Activated CD4-positive, alpha-beta T cell treated with anti-CD3 and anti-CD28 coated beads, Interleukin-2, amount 10 ng/mL, durations not matched to agents 24 days and 14 days (primary cell): Measurements from ENCODE around the gene OIT3. TPM values are rescaled to one million over a fixed set of nuclear protein-coding genes. Genes with fewer than 3 reads are reported as not detected.
"Not testable (repeated sequence)": the region's sequence is repeated elsewhere in the genome, so short reads cannot be mapped to it uniquely, and the experiment has no call there.

Experiments used
- DNase-seq: peaks from one replicate; pipeline ENCODE4 v3.0.0; 2022
- H3K27ac Mint-ChIP-seq: one replicate; pipeline ENCODE4 v1.8.0; 2022; ENCODE audit warnings: mild to moderate bottlenecking, mixed read lengths
- H3K27me3 Mint-ChIP-seq: one replicate; pipeline ENCODE4 v1.8.0; 2022; ENCODE audit warnings: mixed read lengths
- H3K36me3 Mint-ChIP-seq: one replicate; pipeline ENCODE4 v1.8.0; 2022; ENCODE audit warnings: low read depth, mild to moderate bottlenecking, mixed read lengths
- H3K4me1 Mint-ChIP-seq: one replicate; pipeline ENCODE4 v1.8.0; 2021; ENCODE audit warnings: mixed read lengths
- H3K4me3 Mint-ChIP-seq: one replicate; pipeline ENCODE4 v1.8.0; 2022; ENCODE audit warnings: mild to moderate bottlenecking, moderate library complexity, mixed read lengths
- H3K9me3 Mint-ChIP-seq: one replicate; pipeline ENCODE4 v1.8.0; 2021; ENCODE audit warnings: mixed read lengths
- intact Hi-C: fragments of 100-400 bp; cut with micrococcal nuclease; formaldehyde crosslinking; loops from one replicate; pipeline ENCODE4 v1.15.1; 2023
- total RNA-seq: library from RNA; stranded (reverse); gene quantifications from 2 replicates; pipeline ENCODE4 v1.2.3, GENCODE V29; 2022

OIT3 gene
- total RNA-seq, 1 donor from 2014 or later = not detected

DNA sequence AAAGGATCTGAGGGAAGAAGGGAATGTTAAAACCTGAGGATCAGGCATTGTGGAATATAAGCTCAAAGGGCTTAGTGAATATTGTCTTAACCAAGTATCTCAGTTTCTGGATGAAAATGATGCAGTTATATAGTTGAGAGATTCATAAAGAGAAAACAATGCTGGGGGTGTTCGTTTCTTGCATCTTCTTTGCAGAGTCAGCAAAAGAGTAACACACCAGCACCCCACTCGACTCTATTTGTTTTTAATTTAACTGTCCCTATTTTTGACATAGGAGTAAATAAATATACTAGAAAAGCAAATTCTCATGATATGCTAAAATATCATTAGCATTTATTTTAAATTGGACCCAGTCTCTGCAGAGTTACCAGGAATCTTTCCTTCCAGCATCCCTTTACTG lies 7.6 kb upstream of the OIT3 start:
- H3K4me1 Mint-ChIP-seq = peaks cover 5% of the 10 kb centered on the region
- H3K27me3 Mint-ChIP-seq = no peaks in the 10 kb centered on the region
- no peak overlapping the region for H3K27ac Mint-ChIP-seq
- no peak overlapping the region for H3K4me3 Mint-ChIP-seq
- H3K9me3 Mint-ChIP-seq = no peaks in the 10 kb centered on the region
- intact Hi-C loops = no loop called here
- peaks cover 11% of the 10 kb centered on the region for H3K36me3 Mint-ChIP-seq
- DNase-seq = no peak

DNA sequence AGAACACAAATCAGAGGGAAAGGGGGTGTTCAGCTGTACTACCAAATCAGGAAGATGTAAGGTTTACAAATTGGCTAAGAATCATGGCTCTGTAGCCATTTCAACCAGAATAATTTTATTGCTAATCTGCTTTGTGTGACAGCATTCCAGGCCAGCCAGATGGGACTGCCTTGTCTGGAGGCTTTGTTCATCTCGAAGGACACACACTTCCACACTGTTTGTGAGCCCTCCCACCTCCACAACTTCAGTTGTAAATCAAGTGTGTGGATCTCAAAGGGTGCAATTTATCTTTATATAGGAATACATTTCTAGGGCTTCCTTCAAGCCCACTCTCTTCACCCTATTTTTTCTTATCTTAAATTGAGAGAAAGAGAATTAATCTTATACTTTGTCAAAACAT lies 6.9 kb upstream of the OIT3 start:
- Mint-ChIP-seq H3K27ac (no peak overlapping the region), H3K4me1 (peaks cover 5% of the 10 kb centered on the region), H3K4me3 (no peak overlapping the region), H3K9me3 (no peaks in the 10 kb centered on the region), H3K27me3 (no peaks in the 10 kb centered on the region), H3K36me3 (peaks cover 11% of the 10 kb centered on the region)
- DNase-seq = no peak
- intact Hi-C loops = no loop called here

DNA sequence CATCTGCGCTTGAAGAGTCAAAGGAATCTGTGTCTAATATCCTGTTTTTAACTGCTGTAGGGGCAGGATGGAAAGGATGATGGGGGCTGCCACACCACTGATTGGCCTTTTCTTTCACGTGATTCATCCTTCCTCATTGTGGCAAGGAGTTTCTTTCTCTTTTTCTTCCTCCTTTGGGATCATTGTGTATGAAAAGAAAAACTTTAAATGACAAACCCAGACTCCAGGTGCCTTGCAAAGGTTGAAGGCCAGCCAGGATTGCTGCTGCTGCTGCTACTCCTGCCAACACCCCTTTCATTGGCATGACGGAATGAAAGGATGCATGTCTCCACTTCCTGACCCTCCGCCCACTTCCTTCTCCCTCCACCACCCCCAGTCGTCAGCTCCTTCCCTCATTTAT lies 6.5 kb upstream of the OIT3 start:
- Mint-ChIP-seq H3K9me3 (no peaks in the 10 kb centered on the region), H3K36me3 (peaks cover 11% of the 10 kb centered on the region), H3K4me1 (peaks cover 5% of the 10 kb centered on the region), H3K27ac (peak overlapping the region; percentile 31), H3K27me3 (no peaks in the 10 kb centered on the region), H3K4me3 (peak overlapping the region; percentile 18)
- intact Hi-C loops = no loop called here
- no peak for DNase-seq

DNA sequence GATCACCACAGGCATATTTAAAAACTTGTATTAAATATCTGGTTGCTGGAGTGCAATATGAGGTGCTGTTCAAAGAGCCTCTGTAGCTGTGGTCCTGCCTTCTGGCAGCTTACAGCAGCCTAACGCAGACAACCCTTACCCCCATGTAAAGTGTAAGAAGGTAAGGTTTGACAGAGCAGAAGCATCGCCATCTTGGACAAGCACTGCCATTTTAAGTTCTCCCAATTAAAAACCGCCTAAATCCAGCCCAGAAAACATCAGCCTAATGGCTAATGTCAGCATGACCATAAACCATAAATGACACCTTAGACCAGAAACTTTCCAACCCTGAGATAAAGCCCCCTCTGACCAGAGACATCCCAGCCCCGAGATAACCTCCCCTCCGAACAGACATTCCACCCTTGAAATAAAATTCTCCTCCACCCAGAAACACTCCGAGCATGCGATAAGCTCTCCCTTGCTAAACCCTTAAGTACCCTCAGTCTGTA lies 5.3 kb upstream of the OIT3 start:
- Mint-ChIP-seq H3K36me3 (peaks cover 11% of the 10 kb centered on the region), H3K27me3 (no peaks in the 10 kb centered on the region), H3K9me3 (no peaks in the 10 kb centered on the region), H3K27ac (no peak overlapping the region), H3K4me3 (no peak overlapping the region), H3K4me1 (peaks cover 5% of the 10 kb centered on the region)
- intact Hi-C loops = no loop called here
- no peak for DNase-seq

DNA sequence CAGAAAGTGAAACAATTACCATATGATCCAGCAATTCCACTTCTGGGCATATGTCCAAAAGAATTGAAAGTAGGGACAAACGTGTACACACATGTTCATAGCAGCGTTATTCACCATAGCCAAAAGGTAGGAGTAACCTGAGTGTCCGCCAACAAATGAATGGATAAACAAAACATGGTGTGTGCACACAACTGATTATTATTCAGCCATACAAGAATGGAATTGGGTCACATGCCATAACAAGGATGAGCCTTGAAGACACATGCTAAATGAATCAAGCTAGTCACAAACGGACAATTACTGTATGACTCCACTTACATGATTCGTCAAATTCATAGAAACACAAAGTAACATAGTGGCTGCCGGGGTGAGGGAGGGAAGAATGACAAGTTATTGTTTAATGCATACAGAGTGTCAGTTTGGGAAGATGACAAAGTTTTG lies 4.1 kb upstream of the OIT3 start:
- H3K4me1 Mint-ChIP-seq = peaks cover 5% of the 10 kb centered on the region
- no peak overlapping the region for H3K4me3 Mint-ChIP-seq
- H3K9me3 Mint-ChIP-seq = no peaks in the 10 kb centered on the region
- intact Hi-C loops = no loop called here
- H3K27ac Mint-ChIP-seq = no peak overlapping the region
- H3K36me3 Mint-ChIP-seq = peaks cover 11% of the 10 kb centered on the region
- DNase-seq = no peak
- peaks cover 3% of the 10 kb centered on the region for H3K27me3 Mint-ChIP-seq

DNA sequence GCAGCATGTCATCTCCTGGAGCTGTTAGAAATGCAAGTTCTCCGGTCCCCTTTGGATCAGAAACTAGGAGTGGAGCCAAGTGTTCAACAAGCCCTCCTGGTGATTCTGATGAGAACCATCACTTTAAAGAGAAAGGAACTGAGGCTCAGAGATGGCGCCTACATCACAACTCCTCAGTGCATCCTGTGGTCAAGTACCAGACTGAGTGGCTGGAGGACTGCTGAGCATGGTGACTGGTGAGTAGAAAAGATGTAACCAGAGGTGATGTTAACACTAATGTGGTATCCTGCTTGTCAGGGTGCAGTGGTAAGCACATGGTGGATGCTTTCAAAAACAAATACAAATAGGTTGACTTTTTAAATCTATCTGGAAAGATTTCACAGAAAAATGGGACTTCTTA lies 3.5 kb upstream of the OIT3 start:
- H3K9me3 Mint-ChIP-seq = no peaks in the 10 kb centered on the region
- peaks cover 8% of the 10 kb centered on the region for H3K27me3 Mint-ChIP-seq
- intact Hi-C loops = no loop called here
- H3K4me1 Mint-ChIP-seq = peaks cover 5% of the 10 kb centered on the region
- no peak overlapping the region for H3K27ac Mint-ChIP-seq
- no peak for DNase-seq
- H3K36me3 Mint-ChIP-seq = peaks cover 11% of the 10 kb centered on the region
- no peak overlapping the region for H3K4me3 Mint-ChIP-seq

DNA sequence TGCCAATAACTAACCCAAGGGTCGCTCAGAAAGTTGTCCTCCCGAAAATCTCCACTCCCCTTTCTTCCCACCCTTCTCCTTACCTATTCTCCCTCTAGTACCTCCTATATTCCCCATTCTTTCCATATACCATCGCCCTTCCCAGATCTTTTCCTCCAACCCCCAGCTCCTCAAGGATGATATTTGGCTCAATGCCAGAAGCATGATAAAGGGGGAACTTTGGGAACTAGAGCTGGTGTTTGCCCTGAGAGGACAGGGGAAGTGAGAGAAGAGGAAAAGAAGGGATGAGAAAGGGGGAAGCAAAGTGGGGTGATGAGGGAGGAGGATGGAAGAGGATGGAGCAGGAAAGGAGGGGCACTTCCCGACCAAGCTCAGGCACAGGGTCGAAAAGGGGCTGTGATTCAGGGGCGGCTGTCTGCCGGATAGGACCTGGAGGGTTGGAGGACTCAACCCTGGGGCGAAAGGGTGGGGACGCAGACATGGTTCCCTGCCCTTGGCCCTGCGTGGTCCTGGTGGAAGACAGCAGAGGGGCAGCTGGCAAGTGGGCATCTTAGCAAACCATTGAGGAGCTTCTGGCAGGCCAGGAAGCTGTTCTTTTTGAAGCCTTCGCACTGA lies 1.8 kb downstream of the OIT3 start:
- H3K27ac Mint-ChIP-seq = no peak overlapping the region

DNA sequence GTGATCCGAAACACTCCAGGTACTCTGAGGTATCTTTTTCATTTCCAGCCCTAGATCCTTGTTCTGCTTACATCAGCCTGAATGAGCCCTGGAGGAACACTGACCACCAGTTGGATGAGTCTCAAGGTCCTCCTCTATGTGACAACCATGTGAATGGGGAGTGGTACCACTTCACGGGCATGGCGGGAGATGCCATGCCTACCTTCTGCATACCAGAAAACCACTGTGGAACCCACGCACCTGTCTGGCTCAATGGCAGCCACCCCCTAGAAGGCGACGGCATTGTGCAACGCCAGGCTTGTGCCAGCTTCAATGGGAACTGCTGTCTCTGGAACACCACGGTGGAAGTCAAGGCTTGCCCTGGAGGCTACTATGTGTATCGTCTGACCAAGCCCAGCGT lies 5.1 kb downstream of the OIT3 start:
- Mint-ChIP-seq H3K9me3 (no peaks in the 10 kb centered on the region), H3K4me1 (no peaks in the 10 kb centered on the region), H3K27ac (no peak overlapping the region), H3K27me3 (peaks cover 17% of the 10 kb centered on the region), H3K36me3 (no peaks in the 10 kb centered on the region), H3K4me3 (no peak overlapping the region)
- intact Hi-C loops = no loop called here
- DNase-seq = no peak

More for the DNA sequence above, 1.8 kb downstream of the OIT3 start:
- H3K9me3 Mint-ChIP-seq = no peaks in the 10 kb centered on the region
- H3K4me1 Mint-ChIP-seq = no peaks in the 10 kb centered on the region
- no peaks in the 10 kb centered on the region for H3K36me3 Mint-ChIP-seq
- H3K4me3 Mint-ChIP-seq = no peak overlapping the region
- DNase-seq = no peak
- H3K27me3 Mint-ChIP-seq = peaks cover 13% of the 10 kb centered on the region
- intact Hi-C loops = no loop called here

DNA sequence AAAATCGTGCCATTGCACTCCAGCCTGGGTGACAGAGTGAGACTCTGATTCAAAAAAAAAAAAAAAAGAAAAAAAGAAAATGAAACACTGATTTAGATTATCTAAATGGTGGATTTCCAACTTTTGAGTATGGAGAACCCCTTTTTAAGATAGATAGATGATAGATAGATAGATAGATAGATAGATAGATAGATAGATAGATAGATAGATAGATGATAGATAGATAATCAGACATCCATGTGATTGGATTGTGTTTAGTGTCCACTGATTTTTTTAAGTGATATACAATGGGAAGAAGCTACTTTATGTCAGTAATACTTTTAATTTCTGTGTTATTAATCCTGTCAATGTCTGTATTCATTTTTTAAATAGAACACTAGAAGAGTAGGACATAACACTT lies 6.0 kb downstream of the OIT3 start:
- Mint-ChIP-seq H3K4me1 (no peaks in the 10 kb centered on the region), H3K27me3 (peaks cover 13% of the 10 kb centered on the region), H3K36me3 (no peaks in the 10 kb centered on the region), H3K27ac (no peak overlapping the region), H3K4me3 (no peak overlapping the region), H3K9me3 (no peaks in the 10 kb centered on the region)
- intact Hi-C loops = no loop called here
- no peak for DNase-seq

DNA sequence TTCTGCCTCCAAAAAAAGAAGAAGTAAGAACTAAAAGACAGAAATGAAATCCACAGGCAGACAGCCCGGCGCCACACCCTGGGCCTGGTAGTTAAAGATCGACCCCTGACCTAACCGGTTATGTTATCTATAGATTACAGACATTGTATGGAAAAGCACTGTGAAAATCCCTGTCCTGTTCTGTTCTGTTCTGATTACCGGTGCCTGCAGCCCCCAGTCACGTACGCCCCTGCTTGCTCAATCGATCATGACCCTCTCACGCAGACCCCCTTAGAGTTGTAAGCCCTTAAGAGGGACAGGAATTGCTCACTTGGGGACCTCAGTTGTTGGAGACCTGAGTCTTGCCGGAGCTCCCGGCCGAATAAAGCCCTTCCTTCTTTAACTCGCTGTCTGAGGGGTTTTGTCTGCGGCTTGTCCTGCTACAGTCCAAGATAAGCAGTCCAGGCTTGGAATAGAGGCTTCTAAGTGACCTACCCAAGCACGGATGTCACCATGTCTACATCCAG lies 10.5 kb downstream of the OIT3 start:
- H3K27ac Mint-ChIP-seq, H3K4me3 Mint-ChIP-seq, H3K9me3 Mint-ChIP-seq, H3K36me3 Mint-ChIP-seq, intact Hi-C loops, H3K4me1 Mint-ChIP-seq, DNase-seq, H3K27me3 Mint-ChIP-seq: not testable (repeated sequence)

DNA sequence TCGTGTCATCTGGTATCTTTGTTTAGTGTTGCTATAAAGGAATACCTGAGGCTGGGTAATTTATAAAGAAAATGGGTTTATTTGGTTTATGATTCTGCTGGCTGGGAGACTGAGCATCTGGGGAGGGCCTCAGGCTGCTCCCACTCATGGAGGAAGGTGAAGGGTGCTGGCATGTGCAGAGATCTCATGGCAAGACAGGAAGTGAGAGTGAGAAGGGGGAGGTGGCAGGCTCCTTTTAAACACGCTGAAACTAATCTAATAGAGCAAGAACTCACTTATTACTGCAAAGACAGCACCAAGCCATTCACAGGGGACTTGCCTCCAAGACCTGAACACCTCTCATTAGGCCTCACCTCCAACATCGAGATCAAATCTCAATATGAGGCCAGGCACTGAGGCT lies 11.3 kb downstream of the OIT3 start:
- intact Hi-C loops = no loop called here
- H3K27ac Mint-ChIP-seq = no peak overlapping the region
- no peaks in the 10 kb centered on the region for H3K4me1 Mint-ChIP-seq
- DNase-seq = no peak
- no peaks in the 10 kb centered on the region for H3K36me3 Mint-ChIP-seq
- peaks cover 3% of the 10 kb centered on the region for H3K27me3 Mint-ChIP-seq
- no peak overlapping the region for H3K4me3 Mint-ChIP-seq
- no peaks in the 10 kb centered on the region for H3K9me3 Mint-ChIP-seq

DNA sequence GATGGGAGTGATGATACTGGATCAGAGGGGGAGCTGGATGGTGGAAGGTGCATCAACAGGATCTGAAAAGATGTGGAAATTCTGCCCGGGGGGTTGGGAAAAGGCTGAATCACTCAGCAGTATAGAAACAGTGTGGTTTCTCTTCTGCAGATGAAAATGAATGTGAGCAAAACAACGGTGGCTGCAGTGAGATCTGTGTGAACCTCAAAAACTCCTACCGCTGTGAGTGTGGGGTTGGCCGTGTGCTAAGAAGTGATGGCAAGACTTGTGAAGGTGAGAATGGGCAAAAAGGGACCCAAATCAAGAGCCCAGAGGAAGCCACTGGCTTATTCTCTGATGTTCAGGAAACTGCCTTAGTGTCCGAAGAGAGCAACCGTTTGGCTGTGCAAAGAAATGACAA lies 12.9 kb downstream of the OIT3 start:
- Mint-ChIP-seq H3K36me3 (no peaks in the 10 kb centered on the region), H3K4me3 (no peak overlapping the region), H3K27ac (no peak overlapping the region), H3K27me3 (peaks cover 6% of the 10 kb centered on the region), H3K9me3 (no peaks in the 10 kb centered on the region), H3K4me1 (no peaks in the 10 kb centered on the region)
- intact Hi-C loops = no loop called here
- no peak for DNase-seq

DNA sequence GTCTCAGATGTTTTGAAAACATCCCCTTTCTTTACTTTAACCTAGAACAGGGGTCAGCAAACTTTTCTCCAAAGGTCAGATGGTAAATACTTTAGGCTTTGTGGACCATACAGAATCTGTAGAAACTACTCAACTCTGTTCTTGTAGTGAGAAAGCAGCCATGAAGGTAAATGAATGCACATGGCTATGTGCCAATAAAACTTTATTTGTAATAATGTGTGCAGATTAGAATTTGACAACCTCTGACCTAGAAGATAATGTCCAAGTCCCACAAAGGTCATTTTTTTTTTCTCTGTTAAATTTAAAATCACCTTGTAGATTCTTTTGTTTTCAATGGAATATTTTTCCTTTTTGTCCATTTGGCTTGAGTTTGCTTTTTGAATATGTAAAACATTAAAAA lies 17.2 kb downstream of the OIT3 start:
- DNase-seq = no peak
- no peak overlapping the region for H3K27ac Mint-ChIP-seq
- no peaks in the 10 kb centered on the region for H3K9me3 Mint-ChIP-seq
- H3K27me3 Mint-ChIP-seq = peaks cover 3% of the 10 kb centered on the region
- H3K4me3 Mint-ChIP-seq = no peak overlapping the region
- intact Hi-C loops = no loop called here
- no peaks in the 10 kb centered on the region for H3K4me1 Mint-ChIP-seq
- no peaks in the 10 kb centered on the region for H3K36me3 Mint-ChIP-seq

DNA sequence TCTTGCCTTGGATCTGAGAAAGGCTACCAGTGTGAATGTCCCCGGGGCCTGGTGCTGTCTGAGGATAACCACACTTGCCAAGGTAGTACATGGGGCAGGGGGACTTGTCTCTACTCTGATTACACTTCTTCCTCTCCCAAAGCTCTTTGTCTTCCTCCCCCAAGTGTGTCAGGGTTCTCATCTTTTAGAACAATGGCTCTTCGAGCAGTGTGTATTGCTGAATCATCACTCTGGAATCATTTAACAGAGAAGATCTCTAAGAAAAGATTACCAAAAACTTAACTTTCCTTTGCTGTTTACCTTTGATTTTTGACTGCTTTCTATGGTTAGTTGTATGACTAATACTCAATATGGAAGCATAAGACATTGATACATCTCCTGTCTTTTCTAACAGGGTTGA lies 18.2 kb downstream of the OIT3 start:
- Mint-ChIP-seq H3K4me1 (no peaks in the 10 kb centered on the region), H3K27ac (no peak overlapping the region), H3K27me3 (peaks cover 3% of the 10 kb centered on the region), H3K36me3 (no peaks in the 10 kb centered on the region), H3K4me3 (no peak overlapping the region), H3K9me3 (no peaks in the 10 kb centered on the region)
- no peak for DNase-seq
- intact Hi-C loops = no loop called here

DNA sequence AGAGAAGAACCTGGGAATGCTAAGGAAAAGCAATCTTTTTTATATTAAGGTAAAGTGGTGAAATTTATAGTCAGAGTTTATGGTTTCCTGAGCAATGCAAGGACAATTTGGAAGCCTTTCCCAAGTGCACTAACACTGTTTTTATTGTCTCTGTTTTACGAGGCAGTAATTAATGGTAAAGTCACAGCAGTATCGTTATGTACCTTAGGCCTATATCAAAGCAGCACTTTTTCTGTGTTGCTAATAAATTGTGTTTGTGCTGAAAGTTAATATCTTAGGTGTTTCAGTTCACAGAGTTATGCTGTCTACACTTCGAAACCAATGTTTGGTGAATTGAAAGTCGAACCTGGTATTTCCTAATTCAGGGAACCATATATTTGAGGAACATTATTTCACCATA lies 19.2 kb downstream of the OIT3 start:
- H3K27me3 Mint-ChIP-seq = peaks cover 6% of the 10 kb centered on the region
- intact Hi-C loops = no loop called here
- DNase-seq = no peak
- no peak overlapping the region for H3K4me3 Mint-ChIP-seq
- no peaks in the 10 kb centered on the region for H3K4me1 Mint-ChIP-seq
- H3K9me3 Mint-ChIP-seq = no peaks in the 10 kb centered on the region
- no peak overlapping the region for H3K27ac Mint-ChIP-seq
- no peaks in the 10 kb centered on the region for H3K36me3 Mint-ChIP-seq
